ENCODE results near the gene BRSK2. TPM values are rescaled to one million over a fixed set of nuclear protein-coding genes. Genes with fewer than 3 reads are reported as not detected.

BRSK2 gene
- total and polyA plus RNA-seq, 9 of the 15 experiments (the other 6 are each of a cell fraction or from before 2014, with no cell fraction given): 0.06 to 0.52 (median 0.18) TPM; not detected in 5

GRCh38 chr11:1455763-1456060, 66.0 kb downstream of the BRSK2 start:
- no peak overlapping the region for H3K4me2 ChIP-seq (ENCODE audit: insufficient read depth, low read length)
- H3K79me2 ChIP-seq (ENCODE audit: control insufficient read depth, insufficient read depth, low read length): no peaks in the 10 kb centered on the region
- WGBS (ENCODE audit: insufficient coverage, low coverage, missing lambda C conversion rate): 17% methylated on average over 4 of the region's 5 CpGs
- H3K27ac ChIP-seq (ENCODE audit: extremely low read depth, low read depth, low read length): no peak overlapping the region
- H3K9ac ChIP-seq (ENCODE audit: insufficient read depth in 1 of 2, low read depth in 2 of 2, low read length in 2 of 2): no peak overlapping the region
- intact Hi-C loops (cut with micrococcal nuclease) (loop anchor here (10.0 kb wide), 1 partner anchor 119 kb away; the partner anchor contains the start of gene DUSP8), in situ Hi-C loops (cut with MboI) (no loop called here)
- ChIA-PET CTCF (ENCODE audit: low intra/inter-chr PET ratio) (no interaction called here), POLR2A (no interaction called here)
- H3K9me1 ChIP-seq (ENCODE audit: control insufficient read depth, insufficient read depth, low read length): no peaks in the 10 kb centered on the region
- no peaks in the 10 kb centered on the region for H3K36me3 ChIP-seq (ENCODE audit: control insufficient read depth, insufficient read depth, low read length)
- no TSS peak for BruUV-seq (replicated peaks)
- H3K27me3 ChIP-seq (ENCODE audit: control insufficient read depth in 2 of 2, insufficient read depth in 2 of 2, low read length in 2 of 2): peaks cover 9 to 45% of the 10 kb centered on the region in 2 experiments; a peak in 3 of 5 replicates
- H4K20me1 ChIP-seq (replicated peaks; ENCODE audit: control insufficient read depth, insufficient read depth, low read length): peaks cover 25% of the 10 kb centered on the region
- peaks cover 0 to 79% of the 10 kb centered on the region in 2 experiments; a peak in 2 of 5 replicates for H3K4me1 ChIP-seq (replicated peaks in 1 of 2; ENCODE audit: control insufficient read depth in 2 of 2, insufficient read depth in 2 of 2, low read length in 2 of 2)
- ATAC-seq: no peak
- H2AFZ ChIP-seq (ENCODE audit: low read depth, low read length): no peak overlapping the region
- FAIRE-seq: no peak
- no peaks in the 10 kb centered on the region for H3K9me3 ChIP-seq (replicated peaks; ENCODE audit: control insufficient read depth, insufficient read depth, low read depth, low read length)
- no peak overlapping the region for H3K4me3 ChIP-seq
- no peak for DNase-seq (ENCODE audit: extremely low read depth in 1 of 4, low spot score in 3 of 4)
- TF ChIP-seq RBBP5 (IDR thresholded peaks at IDR 0.05; ENCODE audit: borderline replicate concordance, insufficient read depth, low read length, poor library complexity, severe bottlenecking) (no peak), FOXP4 (CRISPR knock-in tag; IDR thresholded peaks at IDR 0.05; ENCODE audit: borderline replicate concordance) (no peak), CTCFL (IDR thresholded peaks at IDR 0.05; ENCODE audit: borderline replicate concordance, insufficient read depth, low read depth, low read length, poor library complexity, severe bottlenecking) (no peak), ZNF583 (CRISPR knock-in tag; IDR thresholded peaks at IDR 0.05) (no peak), POU5F1 (IDR thresholded peaks at IDR 0.05; ENCODE audit: borderline replicate concordance, low read depth, low read length, partially characterized antibody) (no peak), CHD1 (IDR thresholded peaks at IDR 0.05; ENCODE audit: low read length) (no peak), CREM (IDR thresholded peaks at IDR 0.05; ENCODE audit: low read depth) (no peak), FIP1L1 (IDR thresholded peaks at IDR 0.05; ENCODE audit: low read depth, low read length, poor library complexity, severe bottlenecking) (no peak), ZNF444 (CRISPR knock-in tag; IDR thresholded peaks at IDR 0.05) (no peak), ZNF644 (tag; IDR thresholded peaks at IDR 0.05; ENCODE audit: low read depth) (no peak), RBM39 (optimal IDR thresholded peaks at IDR 0.05; ENCODE audit: low read depth, low read length) (no peak), NCOA1 (IDR thresholded peaks at IDR 0.05; ENCODE audit: low read depth) (no peak), MCM5 (IDR thresholded peaks at IDR 0.05; ENCODE audit: low read depth) (no peak), SAFB (IDR thresholded peaks at IDR 0.05; ENCODE audit: borderline replicate concordance, low read depth, low read length) (no peak), PATZ1 (CRISPR knock-in tag; IDR thresholded peaks at IDR 0.05; ENCODE audit: borderline replicate concordance) (no peak)

Measured in K562 (cell line).